Left forelimb (tissue), 1 donor: ENCODE measurements around the gene HERPUD2.
"Not testable (repeated sequence)": the region's sequence is repeated elsewhere in the genome, so short reads cannot be mapped to it uniquely, and the experiment has no call there.

Source experiments
- DNase-seq: peaks from one replicate; pipeline ENCODE4 v3.0.0-alpha.2; 2018; ENCODE audit warnings: low spot score

HERPUD2 gene

DNA sequence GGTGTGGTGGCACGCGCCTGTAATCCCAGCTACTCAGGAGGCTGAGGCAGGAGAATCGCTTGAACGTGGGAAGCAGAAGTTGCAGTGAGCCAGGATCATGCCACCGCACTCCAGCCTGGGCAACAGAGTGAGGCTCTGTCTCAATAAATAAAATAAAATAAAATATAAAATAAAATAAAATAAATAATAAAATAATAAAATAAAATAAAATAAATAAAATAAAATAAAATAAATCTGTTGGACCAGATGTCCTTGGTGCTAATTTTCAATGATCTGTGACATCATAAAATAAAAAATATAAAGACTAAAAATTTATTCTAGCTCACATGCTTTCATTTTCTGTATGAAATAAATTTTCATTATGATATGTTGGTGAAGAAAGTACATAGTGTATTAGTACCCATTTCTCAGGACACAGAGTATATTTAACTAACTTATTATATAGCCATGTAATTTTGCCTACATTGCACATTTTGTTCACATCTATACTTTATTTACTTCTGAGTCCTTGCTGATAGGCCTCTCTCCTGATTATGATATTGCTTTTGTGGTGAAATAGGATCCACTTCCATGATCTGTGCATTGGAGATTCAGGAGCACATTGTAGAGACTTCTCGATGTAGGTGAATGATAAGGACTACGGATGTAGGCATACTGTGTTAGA, 17.8 kb upstream of the HERPUD2 start:
- no peak for DNase-seq

DNA sequence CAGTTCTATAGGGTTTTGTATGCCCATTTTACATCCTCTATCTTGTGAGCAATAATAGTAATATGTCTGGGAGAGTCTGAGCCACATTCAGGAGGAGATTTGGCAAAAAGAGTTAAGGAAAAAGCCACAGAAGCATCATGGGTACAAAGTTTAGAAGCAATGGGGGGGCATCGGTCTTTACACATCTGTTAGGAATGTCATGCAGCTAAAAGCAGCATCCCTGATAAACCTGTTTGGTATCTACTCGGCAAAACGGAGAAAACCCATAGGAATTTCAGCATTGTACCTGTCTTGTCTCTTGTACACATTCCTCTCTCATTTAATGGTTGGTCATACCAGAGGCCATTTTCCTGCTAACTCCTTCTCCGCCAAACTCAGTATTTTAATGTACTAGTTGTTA, 12.5 kb upstream of the HERPUD2 start:
- DNase-seq: no peak

DNA sequence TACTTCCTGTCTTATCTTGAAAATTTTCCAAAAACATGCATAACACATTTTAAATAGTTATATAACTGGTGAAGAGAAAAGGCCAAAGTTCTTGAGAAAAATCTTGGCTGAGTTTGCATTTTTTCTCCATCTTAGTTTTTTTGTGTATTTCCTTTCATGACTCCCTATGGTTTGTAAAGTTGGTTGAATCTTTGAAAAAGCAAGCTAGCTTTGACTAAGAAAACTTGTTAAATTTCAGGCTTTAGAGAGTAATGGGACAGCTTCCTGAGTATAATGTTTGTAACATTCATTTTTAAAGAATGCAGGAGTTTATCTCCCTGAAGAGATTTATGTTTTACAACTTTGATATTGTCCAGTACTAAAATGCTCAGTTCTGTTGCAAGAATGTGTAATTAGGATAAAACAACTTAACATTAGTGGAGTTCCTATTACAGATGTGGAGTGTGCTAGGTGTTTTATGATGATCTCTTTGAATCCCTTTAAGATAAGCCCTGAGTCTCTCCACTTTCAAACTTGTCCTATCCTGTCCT, 11.1 kb upstream of the HERPUD2 start:
- no peak for DNase-seq

DNA sequence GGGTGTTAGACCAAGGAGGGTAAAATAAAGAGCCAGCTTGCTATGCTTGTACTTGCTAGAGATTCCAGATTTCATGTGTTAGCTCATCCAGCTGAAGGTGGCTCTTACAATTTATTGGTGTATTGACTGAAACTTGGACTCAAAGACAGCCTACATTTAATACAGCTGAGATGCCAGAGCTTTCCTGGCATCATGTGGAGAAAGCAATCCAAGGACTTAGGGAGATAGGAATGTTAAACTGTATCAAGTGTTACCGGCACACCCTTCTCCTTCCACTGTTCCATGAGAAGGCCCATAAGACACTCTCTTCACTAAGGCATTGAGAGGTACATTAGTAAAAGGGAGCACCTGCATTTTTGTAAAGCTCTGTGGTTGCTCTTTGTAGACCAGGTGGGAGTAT, 9.3 kb upstream of the HERPUD2 start:
- no peak for DNase-seq

DNA sequence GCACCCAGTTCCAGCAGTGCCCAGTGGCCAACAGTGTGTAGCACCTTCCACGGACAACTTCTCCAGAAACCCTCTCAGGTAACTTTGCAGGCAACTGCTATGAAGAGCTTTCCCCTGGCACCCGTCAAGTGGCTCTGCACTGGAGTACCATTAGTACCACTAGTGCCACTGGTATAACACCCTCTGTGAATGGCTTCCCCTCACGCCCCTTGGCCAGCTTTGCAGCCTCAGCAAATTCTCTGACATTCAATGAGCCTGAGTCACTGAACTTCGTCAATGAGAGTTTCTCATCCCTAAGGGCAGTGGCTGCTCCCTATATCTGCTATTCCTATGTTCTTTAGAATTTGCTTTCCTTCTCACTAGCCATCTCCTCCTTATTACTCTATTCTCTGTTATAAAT, 7.6 kb upstream of the HERPUD2 start:
- DNase-seq: no peak

DNA sequence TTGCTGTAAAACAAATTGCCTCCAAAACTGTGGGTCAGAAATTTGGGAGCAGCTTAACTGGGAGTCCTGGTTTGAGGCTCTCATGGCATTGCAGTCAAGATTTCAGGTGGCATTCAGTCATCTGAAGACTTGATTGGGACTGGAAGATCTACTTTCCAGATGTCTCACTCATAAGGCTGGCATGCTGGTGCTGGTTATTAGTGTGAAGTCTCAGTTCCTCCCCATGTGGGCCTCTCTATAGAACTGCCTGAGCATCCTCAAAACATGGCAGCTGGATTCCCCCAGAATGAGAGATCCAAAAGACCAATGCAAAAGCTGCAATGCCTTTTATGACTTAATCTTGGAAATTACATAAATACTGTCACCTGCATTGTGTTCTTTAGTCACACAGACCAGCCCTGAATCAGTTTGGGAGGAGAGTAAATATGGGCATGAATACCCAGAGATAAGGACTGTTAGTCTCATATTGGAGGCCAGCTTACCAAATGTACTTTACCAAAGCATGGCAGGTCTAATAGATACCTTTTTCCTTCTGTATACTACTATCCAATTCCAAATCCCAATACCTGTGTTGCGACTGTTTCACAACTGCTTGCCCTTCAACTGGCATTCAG, 6.5 kb upstream of the HERPUD2 start:
- DNase-seq: no peak

DNA sequence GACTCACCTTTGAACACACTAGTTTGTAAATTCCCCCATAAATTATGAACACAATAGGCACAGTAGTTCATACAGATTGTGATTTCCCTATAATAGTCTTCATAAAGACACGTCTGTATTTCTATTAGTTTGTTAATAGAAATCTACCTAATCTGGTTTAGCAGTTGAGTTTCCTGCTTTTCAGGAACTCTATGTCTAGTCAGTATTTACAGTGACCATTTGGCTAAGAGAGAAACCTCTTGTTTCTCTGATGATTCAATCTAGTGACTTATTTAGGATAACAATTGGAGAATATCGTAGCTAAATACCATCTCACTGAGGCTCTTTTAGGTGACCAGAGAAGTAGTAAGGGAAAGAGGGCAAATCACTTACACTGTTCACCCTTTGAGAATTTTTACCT, 5.9 kb upstream of the HERPUD2 start:
- DNase-seq: no peak

DNA sequence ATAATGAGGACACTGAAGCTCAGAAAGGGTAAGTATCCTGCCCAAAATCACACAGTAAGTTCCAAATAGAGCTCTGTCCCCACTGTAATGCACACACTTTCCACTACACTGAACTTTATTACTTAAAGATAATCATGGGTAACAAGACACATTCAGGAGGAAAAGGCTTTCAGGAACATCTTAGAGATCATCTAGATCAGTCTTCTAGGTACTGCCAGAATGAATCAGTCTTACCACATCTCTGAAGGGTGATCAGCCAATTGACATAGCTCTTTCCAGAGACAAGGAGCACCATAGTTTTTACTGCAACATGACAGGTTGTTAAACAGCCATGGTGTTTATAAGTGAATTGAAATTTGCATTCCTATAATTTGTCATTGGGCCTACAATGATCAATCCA, 5.4 kb upstream of the HERPUD2 start:
- DNase-seq: no peak

DNA sequence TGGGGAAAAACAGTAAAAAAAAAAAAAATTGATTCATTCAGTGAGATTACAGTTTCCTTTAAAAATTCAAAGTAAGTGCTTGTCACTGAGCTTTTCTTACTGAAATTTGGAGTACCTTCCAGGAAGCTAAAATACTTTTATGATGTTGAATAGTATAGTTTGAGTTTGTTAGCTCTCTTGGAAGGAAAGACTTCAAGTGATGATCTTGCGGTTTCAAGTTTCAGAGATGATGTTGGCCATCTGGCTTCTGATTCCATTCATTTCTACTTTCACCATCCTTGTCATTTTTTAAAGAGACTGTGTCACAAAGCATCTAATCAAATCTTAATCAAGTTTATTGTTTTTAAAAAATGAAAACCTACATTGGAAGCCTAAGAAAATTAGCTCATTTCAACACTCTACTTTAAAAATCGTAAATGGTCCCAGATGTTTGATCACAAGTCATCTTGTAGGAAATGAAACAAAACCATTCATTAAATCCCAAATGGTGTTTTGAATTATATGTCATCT, 4.9 kb upstream of the HERPUD2 start:
- no peak for DNase-seq

DNA sequence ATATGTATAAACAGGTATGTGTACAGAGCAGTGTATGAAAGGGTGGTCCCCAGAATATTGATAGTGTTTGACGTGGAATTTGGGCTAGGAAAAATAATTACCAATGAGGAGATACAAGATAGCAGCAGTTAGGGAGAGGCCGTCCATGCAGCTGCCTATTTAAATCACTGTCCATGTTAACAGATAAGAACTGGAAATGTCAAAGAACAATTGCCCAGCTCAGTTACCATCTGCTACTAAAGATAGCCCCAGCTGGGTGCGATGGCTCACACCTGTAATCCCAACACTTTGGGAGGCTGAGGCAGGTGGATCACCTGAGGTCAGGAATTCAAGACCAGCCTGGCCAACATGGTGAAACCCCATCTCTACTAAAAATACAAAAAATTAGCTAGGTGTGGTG, 3.4 kb upstream of the HERPUD2 start:
- DNase-seq: not testable (repeated sequence)

DNA sequence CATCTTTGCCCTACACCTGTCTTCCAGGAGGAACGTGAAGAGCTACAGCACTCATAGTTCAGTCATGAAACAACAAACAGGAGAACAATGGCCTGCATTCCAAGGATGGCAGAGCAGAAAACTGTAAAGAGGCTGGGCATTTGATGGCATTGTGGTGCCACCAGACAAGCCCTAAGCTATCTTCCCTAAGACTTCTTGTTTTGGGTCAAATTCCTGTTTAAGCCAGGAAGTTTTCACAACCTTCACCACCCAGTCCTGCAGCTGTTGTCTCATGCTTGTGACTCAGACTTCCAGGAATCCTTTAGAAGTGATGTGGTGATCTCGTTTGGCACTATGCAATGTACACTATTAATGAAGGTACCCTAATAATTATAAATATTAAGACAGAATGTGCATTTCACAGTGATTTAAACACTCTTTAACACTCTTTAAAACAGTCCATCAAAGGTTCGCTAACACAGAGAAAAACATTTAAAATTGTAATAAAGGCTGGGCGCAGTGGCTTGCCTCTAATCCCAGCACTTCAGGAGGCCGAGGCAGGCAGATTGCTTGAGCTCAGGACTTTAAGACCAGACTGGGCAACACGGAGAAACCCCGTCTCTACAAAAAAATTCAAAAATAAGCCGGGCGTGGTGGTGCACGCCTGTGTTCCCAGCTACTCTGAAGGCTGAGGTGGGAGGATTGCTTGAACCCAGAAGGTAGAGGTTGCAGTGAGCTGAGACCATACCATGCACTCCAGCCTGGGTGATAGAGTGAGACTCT, 2.7 kb upstream of the HERPUD2 start:
- DNase-seq: no peak

DNA sequence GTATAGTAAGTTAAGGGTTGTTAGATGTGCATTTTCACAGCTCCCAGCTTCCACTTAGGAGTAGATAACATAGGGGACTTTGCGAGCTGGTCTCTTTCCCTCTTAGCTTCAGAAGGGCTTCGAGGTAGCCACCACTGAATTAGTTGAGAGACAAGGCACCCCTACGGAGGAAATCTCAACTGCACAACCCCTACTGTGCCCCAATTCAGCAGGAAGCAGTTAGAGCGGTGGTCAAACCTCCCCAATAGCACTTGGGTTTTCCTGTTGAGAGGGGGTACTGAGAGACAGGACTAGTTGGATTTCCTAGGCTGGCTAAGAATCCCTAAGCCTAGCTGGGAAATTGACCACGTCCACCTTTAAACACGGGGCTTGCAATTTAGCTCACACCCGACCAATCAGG, 1.1 kb upstream of the HERPUD2 start:
- DNase-seq: no peak

DNA sequence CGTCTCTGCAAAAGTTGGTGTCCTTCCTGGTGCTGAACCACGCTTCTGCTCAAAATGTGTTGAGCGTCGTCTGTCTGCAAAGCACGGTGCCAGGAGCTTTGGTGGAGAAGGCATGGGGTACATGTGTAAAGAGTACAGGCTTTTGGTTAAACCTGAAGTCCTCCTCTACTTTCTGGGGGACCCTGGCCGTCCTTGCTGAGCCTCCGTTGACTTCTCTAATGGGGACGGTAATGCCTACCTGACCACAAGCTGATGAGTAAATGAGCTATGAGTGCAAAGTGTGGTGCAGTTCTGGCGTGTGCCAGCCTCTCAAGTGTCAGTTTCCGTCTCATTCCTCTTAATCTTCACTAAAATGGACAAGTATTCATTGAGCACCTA, 527 bp upstream of the HERPUD2 start:
- no peak for DNase-seq

DNA sequence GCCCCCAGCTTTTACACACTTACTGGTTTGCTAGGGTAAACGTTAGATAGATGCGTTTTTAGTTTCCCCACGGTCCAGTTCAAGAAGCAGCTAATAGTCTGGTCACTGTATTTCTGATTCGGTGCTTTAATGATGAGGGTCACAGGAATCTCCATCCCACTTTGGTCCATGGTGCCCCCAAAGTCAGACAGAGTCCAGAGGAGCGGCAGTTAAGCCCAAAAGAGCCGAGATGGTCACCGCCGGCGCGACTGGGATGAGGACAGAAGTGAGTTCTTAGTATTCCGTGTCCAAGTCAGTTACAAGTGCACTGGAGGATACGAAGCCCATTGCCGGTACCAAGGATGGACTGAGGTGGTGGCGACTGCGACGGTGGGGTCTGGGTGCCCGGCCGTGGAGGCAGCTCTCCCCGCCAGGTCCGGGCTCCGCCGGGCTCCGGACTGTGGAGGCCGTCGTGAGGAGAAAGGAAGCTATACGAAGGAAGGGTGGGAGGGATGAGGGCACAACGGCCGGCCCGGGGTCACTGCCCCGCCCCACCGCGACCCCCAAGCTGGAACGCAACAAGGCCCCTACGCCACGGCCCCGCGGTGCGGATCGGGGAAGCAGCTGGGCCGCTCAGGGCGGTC, 663 bp downstream of the HERPUD2 start:
- DNase-seq: no peak

DNA sequence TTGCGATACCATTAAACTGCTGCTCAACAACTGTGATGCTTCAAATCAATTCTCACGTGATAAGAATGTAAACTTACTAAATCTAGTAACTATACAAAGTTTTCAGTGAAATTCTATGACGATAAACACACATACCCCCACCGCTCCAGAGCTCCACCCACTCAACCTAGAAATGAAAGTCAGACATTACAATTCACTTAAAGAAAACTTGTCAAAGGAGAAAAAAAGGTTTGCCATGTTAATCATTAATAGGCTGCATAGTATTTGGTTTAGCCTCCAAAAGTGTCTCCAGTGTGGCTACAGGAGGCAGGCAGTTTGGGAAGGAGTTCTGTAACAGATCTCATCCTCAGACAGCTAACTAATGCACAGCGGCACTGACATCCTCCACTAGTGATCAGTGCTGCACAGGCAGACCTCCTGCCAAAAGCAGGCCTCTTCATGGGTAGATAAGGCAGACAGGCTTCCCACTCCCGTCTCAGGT, 3.1 kb downstream of the HERPUD2 start:
- DNase-seq: no peak

DNA sequence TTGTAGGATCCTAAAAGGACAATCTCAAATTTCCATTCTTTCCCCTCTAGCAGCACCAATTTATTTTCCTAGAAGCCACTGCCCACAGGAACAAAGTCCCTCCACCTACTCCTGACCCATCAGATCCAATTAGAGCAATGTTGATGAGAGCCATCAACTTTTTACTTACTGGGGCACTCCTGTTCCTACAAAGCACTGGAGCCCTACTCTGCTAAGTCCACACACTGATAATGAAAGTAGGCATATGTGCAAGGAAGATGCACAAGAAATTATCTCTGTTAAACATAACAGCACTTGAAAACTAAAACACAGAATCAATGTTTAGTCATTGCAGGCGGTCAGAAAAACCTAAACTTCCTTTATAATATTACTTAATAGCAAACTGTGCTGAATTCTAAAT, 3.6 kb downstream of the HERPUD2 start:
- no peak for DNase-seq

DNA sequence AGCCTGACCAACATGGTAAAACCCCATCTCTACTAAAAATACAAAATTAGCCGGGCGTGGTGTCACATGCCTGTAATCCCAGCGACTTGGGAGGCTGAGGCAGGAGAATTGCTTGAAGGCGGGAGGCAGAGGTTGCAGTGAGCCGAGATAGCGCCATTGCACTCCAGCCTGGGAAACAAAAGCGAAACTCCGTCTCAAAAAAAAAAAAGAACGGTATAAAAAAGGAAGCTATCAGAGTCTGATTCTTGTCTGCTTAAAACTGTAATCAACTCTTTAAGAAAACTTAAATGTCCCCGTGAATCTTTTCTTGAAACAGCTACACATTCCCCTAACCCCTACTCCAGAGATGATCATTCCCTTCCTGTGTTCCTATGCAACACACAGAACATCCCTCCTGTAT, 4.3 kb downstream of the HERPUD2 start:
- not testable (repeated sequence) for DNase-seq

DNA sequence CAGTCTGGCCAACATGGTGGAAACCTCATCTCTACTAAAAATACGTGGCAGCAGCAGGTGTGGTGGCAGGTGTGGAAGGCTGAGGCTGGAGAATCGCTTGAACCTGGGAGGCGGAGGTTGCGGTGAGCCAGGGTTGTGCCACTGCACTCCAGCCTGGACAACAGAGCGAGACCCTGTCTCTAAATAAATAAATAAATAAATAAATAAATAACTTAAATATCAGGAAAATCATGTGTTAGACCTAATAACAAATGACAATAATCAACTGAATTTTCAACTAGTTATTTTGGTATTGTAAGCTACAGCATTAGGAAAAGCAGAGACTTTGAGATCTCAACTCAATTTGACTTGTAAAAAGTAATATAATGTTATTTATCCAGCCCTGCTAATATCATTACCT, 9.2 kb downstream of the HERPUD2 start:
- DNase-seq: no peak

DNA sequence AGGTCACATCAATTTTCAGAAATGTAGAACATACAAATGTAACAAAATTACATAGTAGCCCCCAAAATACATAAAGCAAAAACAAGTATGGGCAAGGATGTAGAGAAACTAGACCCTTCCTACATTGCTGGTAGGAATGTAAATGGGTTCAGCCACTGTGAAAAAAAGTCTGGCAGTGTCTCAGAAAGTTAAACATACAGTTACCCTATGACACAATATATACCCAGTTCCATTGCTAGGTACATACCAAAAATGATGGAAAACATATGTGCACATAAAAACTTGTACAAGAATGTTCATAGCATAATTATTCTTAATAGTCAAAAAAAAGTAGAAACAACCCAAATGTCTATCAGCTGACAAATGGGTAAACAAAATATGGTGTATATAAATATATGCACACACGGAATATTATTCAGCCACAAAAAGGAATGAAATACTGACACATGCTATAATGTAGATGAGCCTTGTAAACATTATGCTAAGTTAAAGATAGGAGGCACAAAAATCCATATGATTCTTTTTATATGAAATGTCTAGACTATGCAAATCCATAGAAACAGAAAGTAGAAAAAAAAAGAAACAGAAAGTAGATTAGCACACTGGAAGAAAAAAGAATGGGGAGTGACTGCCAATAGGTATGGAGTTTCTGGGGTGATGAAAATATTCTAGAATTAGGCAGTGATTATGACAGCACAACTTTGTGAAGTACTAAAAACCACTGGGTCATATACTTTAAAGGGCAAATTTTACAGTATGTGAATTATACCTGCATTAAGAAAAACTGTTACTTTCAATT, 13.5 kb downstream of the HERPUD2 start:
- DNase-seq: no peak

DNA sequence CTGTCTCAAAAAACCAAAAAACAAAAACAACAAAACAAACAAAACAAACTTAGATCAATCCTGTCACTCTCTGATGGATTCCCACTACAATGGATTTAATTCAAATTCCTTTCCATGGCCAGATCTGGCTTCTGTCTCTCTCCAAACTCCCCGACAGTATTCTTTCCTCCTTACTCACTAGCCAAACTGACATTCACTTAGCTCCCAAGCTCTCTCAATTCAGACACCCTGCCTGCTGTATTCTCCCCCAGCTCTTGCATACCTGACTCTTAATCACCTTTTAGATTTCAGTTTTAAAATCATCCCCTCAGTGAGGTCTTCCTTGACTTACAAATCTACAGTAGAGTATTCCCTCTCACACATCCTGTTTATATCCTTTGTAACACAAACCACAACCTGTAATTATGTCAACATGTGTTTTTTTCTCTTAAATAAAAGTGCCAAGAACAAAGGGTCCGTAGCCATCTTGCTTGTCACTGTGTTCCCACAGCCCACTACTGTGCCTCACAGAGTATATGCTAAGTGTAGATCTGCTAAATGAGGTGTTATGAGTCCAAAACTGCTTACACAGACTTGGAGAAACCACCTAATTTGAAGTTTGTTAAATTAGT, 14.4 kb downstream of the HERPUD2 start:
- DNase-seq: no peak
